GDM1 (cell line): ENCODE measurements around the gene CBX2.

Experiments
- DNase-seq: peaks from one replicate; lab custom pipeline; 2025; lab: John Stamatoyannopoulos, UW

Gene CBX2

GRCh38 chr17:79812353-79813258, 34.7 kb downstream of the CBX2 start:
- DNase-seq, result no peak

- no peak for DNase-seq
Measured at GRCh38 chr17:79813297-79814126, 35.6 kb downstream of the CBX2 start.

- DNase-seq, result no peak
Measured at GRCh38 chr17:79814127-79814973, 36.4 kb downstream of the CBX2 start.

GRCh38 chr17:79814974-79815835, 37.3 kb downstream of the CBX2 start:
- DNase-seq, result no peak

GRCh38 chr17:79815836-79816461, 38.0 kb downstream of the CBX2 start:
- no peak for DNase-seq

GRCh38 chr17:79818026-79818758, 40.2 kb downstream of the CBX2 start:
- no peak for DNase-seq

- no peak for DNase-seq
Measured at GRCh38 chr17:79819085-79819484, 41.1 kb downstream of the CBX2 start.

GRCh38 chr17:79819534-79820276, 41.8 kb downstream of the CBX2 start:
- no peak for DNase-seq

GRCh38 chr17:79820959-79821330, 43.0 kb downstream of the CBX2 start:
- no peak for DNase-seq

- DNase-seq, result no peak
Measured at GRCh38 chr17:79821331-79822095, 43.6 kb downstream of the CBX2 start.

- no peak for DNase-seq
Measured at GRCh38 chr17:79822583-79823124, 44.7 kb downstream of the CBX2 start.

GRCh38 chr17:79824234-79824633, 46.3 kb downstream of the CBX2 start:
- no peak for DNase-seq

GRCh38 chr17:79824893-79825579, 47.1 kb downstream of the CBX2 start:
- DNase-seq, result no peak

- DNase-seq, result no peak
Measured at GRCh38 chr17:79825580-79825921, 47.6 kb downstream of the CBX2 start.

- peak; percentile 63 for DNase-seq
Measured at GRCh38 chr17:79826204-79826680, 48.3 kb downstream of the CBX2 start.

- DNase-seq, result no peak
Measured at GRCh38 chr17:79826841-79827578, 49.1 kb downstream of the CBX2 start.

- DNase-seq, result no peak
Measured at GRCh38 chr17:79829004-79829403, 51.1 kb downstream of the CBX2 start.
